Measurements from ENCODE around the gene RGL1.

RGL1 gene

DNA sequence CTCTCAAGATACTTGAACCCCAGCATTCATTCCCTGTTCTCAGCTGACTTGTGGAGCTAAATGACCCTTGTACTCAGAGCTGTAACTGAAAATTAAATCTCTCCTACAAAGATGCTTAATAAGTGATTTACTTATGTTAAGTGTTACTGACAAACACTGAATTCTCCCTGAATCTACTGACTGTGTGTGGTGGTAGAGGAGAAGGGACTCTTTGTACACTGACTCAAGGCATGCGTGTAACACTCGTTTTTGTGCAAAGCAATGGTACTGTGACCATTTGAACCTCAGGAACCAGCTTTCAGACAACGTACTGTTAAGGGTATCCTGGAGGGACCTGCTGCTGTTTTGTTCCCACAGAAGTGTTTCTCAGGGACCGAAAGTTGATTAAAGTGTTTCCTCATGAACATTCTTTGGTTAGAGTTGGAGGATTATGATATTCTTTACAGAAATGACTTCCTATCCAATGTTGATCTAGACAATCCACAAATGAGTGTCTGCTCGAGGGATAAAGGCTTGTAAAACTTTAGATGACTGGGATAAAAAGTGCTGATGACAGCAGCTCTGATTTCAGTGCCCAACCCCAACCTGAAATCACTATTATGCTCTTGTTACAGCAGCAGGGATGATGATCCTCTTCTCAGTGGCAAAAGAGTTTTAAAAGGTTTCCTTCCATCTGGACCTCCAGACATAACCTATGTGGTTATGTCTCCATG lies 12.8 kb downstream of the RGL1 start:
- no peak overlapping the region for H3K4me3 ChIP-seq (ENCODE audit: low read depth, low read length)

GRCh38 chr1:183819059-183819458 lies 14.1 kb downstream of the RGL1 start:
- no peak overlapping the region for H3K4me3 ChIP-seq (ENCODE audit: low read depth, low read length)

DNA sequence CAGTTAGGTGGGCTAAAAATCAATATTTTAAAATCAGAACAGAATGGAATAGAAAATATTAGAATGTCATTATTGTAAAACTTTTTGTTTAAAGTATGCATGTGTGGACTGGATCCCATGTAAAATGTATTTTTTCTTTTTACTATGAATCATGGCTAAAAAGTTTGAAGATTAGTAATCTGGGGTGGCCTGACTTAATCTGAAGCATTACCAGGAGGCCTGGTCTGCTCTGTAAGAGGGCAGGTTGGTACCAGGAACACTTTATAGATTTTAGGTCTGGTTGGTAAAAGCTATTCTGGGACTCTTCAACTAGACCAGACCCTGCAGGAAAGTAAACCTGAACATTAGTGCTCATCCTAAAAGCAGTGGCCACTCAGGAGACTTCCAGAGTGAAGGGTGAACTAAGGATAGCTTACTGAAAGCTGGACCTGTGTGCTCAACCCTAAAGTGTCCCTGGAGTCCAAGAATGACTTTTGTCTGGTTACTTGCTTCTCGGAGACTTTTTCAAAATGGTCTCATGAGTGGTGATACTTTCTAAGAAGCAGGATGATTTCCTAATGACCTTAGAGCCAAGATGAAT lies 16.5 kb downstream of the RGL1 start:
- H3K4me3 ChIP-seq (ENCODE audit: low read depth, low read length) = no peak overlapping the region

DNA sequence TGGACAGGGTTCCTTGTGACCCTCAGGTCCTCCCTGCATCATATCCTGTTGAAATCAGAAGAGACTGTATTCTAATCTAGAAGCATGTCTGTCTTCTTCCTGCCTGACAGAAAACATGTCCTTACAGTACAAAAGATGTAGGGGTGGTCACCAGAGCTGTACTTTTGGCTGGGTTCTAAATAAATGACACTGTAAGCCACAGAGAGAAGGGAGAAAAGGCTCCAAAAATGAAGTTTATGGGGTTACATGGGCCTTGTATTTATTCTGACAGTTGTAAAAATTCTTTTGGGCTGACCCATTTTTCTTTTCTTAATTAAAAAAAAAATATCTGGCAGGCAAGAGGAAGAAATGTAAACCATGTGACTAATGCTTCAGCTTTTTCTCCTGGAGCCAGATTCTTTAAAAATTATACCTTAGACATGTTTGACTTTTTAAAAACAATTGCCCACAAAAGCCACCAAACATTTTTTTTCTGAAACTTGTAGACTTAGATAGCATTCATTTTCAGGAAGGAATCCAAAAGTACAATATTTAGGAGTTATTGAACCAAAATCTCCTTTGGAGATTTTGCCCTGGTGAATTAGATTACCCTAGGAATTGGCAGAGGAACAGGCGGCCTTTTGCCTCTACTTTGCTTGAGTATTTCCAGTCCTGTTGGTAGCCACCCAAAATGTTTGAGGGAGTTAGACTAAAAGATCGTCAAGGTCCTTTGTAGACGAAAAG lies 17.1 kb downstream of the RGL1 start:
- H3K4me3 ChIP-seq (ENCODE audit: low read depth, low read length) = no peak overlapping the region

DNA sequence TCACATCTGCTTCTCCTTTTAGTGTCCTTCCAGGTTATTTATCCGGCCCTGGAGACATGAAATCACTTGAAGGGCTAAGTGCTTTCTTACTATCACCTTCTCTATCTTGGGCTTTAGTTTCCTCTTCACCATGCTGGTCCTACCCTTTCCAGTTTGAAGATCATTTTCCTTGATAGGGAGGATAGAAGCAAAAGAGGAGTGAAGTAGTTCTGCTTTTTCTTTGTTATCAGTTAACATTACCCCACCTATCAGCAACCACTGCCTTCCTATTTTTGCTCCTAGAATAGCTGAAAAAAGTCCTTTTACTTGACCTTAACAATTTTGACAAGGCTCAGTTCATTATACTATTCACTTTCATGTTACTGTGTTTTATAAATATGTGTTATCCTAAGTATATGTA lies 19.4 kb downstream of the RGL1 start:
- no peak overlapping the region for H3K4me3 ChIP-seq (ENCODE audit: low read depth, low read length)

DNA sequence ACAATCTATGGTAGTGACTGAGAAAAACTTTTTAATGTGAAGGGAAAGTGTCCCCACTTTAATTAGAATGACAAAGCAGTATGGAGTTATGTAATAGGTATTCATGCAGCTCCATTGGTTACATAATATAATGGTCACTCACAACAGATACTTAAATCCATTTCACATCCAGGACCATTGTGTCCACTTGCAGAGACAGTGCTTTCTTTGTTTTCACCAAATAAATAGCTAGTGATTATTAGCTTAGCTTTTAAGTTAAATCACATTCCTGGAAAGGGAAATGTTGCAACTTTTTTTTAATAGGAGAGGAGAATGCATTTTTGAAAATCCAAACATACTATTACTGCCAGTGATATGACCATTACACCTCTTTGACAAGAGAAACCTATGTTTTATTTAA lies 22.9 kb downstream of the RGL1 start:
- no peak overlapping the region for H3K4me3 ChIP-seq (ENCODE audit: low read depth, low read length)

GRCh38 chr1:183830389-183830788 lies 25.5 kb downstream of the RGL1 start:
- H3K4me3 ChIP-seq (ENCODE audit: low read depth, low read length) = no peak overlapping the region

- H3K4me3 ChIP-seq (ENCODE audit: low read depth, low read length) = no peak overlapping the region
These were observed 26.4 kb downstream of the RGL1 start for GRCh38 chr1:183831311-183831710.

DNA sequence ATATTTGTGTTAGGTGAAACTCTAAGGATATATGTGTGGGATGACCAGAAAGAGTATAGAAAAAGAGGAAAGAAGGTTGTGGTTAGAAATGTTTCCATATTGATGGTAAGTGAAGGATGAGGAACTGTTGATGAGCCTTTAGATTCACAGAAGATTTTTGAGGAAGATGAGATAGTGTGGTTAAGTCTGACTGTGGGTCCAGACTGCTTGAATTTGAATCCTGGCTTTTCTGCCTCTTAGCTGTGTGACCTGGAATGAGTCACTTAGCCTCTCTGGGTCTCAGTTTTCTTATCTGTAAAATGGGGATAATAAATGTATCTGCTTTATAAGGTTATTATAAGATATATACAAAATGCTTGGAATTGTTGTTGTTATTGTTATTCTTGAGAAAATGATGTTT lies 27.5 kb downstream of the RGL1 start:
- H3K4me3 ChIP-seq (ENCODE audit: low read depth, low read length) = no peak overlapping the region

GRCh38 chr1:183834568-183834967 lies 29.6 kb downstream of the RGL1 start:
- H3K4me3 ChIP-seq (ENCODE audit: low read depth, low read length) = no peak overlapping the region

GRCh38 chr1:183836598-183836997 lies 31.7 kb downstream of the RGL1 start:
- no peak overlapping the region for H3K4me3 ChIP-seq (ENCODE audit: low read depth, low read length)

GRCh38 chr1:183837062-183837461 lies 32.1 kb downstream of the RGL1 start:
- H3K4me3 ChIP-seq (ENCODE audit: low read depth, low read length) = no peak overlapping the region

GRCh38 chr1:183838221-183838620 lies 33.3 kb downstream of the RGL1 start:
- H3K4me3 ChIP-seq (ENCODE audit: low read depth, low read length) = no peak overlapping the region

- H3K4me3 ChIP-seq (ENCODE audit: low read depth, low read length) = no peak overlapping the region
These were observed 35.2 kb downstream of the RGL1 start for GRCh38 chr1:183840140-183840539.

GRCh38 chr1:183841550-183841949 lies 36.6 kb downstream of the RGL1 start:
- H3K4me3 ChIP-seq (ENCODE audit: low read depth, low read length) = no peak overlapping the region

DNA sequence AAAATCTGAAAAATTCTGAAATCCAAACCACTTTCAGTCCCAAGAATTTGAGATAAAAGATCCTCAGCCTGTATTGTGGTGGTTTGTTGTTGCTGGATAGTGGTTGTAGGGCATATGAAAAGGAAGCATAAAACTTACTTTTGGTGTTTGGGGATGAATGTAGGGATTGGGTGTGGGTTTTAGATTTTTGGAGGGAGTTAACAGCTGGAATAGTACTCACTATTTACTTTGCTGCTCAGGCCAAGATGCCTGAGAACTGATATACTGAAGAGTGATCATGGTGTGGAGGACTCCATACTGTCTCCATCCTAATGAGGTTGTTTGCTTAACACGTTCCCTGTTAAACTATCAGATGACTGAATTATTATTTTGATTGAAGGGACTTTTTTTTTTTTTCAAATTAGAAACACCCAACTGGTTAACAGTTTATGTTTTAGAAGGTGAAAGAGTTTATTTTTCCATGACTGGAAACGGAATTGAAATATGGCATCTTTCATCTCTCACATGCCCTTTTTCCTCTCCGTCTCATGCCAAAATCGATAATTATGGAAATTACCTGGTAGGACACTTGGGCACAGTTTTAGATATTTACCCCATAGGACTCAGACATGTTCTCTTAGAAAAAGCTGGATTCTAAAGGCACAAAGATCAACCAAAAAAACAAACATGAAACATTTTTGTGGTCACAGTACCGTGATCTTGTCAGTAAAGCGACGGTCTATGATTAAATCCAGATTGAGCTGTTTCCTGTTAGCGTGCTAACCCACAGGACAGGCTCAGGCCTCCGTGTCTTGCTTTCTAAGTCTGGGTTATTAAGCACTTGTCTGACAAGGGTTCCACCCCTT lies 37.3 kb downstream of the RGL1 start:
- H3K4me3 ChIP-seq (ENCODE audit: low read depth, low read length) = no peak overlapping the region

DNA sequence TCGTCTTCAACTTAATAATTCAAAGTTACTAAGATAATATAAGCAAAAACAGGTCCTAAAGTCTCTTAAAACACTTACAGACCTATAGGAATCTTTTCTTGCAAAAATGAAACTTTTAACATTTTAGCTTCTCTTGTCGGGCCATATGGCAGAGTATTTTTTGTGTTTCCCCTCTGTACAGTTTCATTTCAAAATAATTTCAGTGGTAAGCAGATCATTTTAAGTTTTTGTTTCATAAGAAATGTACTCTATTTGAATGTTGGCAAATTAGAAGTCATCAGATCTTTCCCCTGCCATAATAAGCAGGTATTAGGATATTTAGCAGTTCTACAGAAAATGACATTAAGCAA lies 37.9 kb downstream of the RGL1 start:
- H3K4me3 ChIP-seq (ENCODE audit: low read depth, low read length) = no peak overlapping the region

GRCh38 chr1:183844806-183845205 lies 39.9 kb downstream of the RGL1 start:
- no peak overlapping the region for H3K4me3 ChIP-seq (ENCODE audit: low read depth, low read length)

DNA sequence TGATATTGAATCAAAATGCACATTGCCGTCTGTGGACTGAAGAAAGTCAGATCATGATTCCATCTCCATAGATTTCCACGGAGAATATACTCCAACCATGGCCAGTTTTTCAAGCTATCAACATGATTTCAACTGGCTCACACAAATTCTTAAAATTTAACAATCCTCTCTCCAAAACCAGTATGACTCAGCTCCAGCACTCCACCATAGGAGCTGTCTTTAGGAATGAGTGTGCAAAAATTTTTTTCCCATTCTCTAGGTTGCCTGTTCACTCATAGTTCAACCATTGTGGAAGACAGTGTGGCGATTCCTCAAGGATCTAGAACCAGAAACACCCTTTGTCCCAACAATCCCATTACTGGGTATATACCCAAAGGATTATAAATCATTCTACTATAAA lies 40.8 kb downstream of the RGL1 start:
- no peak overlapping the region for H3K4me3 ChIP-seq (ENCODE audit: low read depth, low read length)

DNA sequence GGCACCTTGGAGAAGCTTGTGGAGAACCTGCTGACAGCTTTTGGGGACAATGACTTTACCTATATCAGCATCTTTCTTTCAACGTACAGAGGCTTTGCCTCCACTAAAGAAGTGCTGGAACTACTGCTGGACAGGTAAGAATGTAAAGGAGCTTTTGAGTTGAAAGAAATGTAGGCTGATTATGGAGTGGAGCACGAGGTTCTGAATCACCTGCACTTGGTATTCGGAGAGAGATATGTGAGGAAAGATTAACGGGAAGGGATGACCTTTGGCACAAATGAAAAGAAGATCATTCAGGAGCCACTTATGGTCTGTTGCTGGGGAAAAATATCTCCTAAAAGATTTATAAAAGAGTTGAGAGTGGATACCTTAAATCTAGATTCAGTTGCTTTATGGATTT lies 42.7 kb downstream of the RGL1 start:
- no peak overlapping the region for H3K4me3 ChIP-seq (ENCODE audit: low read depth, low read length)

DNA sequence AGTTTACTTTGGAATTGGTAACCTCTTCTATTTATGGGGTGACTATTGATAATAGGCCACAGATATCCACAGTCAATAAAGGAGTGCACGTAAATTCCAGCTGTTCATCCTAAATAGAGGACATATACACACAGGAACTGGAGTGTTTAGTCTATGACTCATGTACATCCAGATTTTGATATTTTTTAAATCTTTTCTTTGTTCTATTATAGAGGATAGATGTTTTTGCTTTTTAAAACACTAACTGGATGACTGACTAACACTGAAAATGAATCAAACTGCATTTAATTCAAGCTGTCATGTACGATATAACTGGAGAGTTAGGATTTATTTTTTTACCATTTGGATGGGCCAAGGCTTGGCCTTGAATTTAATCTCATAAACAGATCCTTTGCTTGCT lies 45.9 kb downstream of the RGL1 start:
- H3K4me3 ChIP-seq (ENCODE audit: low read depth, low read length) = no peak overlapping the region

DNA sequence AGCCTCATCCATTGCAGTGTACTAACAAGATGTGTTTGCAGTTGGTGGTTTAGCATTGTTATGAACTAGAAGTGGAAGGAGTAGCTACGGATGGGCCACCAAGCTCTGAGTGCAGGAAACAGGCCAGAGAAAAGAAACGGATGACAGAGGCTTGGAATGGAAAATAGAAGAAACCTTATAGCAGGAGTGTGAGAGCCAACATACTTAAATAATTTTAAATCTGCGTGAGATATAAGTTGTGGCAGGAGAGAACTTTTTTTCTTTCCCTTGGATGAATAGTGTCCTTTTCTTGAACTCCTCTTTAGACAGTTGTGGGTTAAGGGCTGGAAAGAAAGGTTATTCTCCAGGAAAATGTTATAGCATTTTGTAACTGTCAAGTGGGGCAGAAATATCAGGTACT lies 54.2 kb downstream of the RGL1 start:
- H3K4me3 ChIP-seq (ENCODE audit: low read depth, low read length) = no peak overlapping the region

Measured in iPS-11a (cell line).